Cardiac fibroblast (primary cell): ENCODE measurements around the gene EGFL6.
A peak's percentile ranks its signal among the peaks of the same experiment; 100 is the strongest.

Experiments
- DNase-seq, 2 donors: peaks; one replicate each; pipeline versions ENCODE4 v3.0.0 to v3.0.0-alpha.2; 2010; ENCODE audit warnings: low read depth in 2 of 2
- H3K4me3 ChIP-seq, 2 donors: replicated peaks in 1 of 2; 1 replicate in 1 of 2; 2 replicates in 1 of 2; pipeline ENCODE4 v1.5.1; 2011; ENCODE audit warnings: low read depth in 2 of 2, low read length in 2 of 2, mild to moderate bottlenecking in 2 of 2, moderate library complexity in 1 of 2
- TF ChIP-seq, protein P1 (sequence below): IDR thresholded peaks from one replicate; pipeline ENCODE4 v1.5.1; 2011; ENCODE audit warnings: low read depth, mild to moderate bottlenecking, low read length, inconsistent platforms

EGFL6 gene

DNA sequence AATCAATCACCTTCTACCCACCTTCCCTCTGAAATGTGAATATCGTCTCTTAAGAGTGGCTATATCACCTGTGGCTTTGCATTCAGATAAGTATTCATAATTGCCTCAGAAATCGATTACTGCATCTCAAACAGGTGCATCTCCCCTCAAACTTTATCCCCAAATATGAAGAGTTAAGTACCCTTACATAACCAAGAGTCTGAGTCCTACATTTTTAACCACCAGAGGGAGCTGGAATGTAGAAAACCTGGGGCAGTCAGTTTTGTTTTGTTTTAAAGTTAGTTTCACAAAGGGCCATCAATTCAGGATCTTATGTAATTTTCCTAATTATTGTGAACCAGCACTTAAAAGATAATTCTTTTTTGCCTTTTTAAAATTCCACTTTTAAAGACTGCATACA, 89.2 kb downstream of the EGFL6 start:
- peak; percentile 70 to 77 for DNase-seq
- no peak overlapping the region for H3K4me3 ChIP-seq
- TF ChIP-seq, protein P1, sequence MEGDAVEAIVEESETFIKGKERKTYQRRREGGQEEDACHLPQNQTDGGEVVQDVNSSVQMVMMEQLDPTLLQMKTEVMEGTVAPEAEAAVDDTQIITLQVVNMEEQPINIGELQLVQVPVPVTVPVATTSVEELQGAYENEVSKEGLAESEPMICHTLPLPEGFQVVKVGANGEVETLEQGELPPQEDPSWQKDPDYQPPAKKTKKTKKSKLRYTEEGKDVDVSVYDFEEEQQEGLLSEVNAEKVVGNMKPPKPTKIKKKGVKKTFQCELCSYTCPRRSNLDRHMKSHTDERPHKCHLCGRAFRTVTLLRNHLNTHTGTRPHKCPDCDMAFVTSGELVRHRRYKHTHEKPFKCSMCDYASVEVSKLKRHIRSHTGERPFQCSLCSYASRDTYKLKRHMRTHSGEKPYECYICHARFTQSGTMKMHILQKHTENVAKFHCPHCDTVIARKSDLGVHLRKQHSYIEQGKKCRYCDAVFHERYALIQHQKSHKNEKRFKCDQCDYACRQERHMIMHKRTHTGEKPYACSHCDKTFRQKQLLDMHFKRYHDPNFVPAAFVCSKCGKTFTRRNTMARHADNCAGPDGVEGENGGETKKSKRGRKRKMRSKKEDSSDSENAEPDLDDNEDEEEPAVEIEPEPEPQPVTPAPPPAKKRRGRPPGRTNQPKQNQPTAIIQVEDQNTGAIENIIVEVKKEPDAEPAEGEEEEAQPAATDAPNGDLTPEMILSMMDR: peak; percentile 51

DNA sequence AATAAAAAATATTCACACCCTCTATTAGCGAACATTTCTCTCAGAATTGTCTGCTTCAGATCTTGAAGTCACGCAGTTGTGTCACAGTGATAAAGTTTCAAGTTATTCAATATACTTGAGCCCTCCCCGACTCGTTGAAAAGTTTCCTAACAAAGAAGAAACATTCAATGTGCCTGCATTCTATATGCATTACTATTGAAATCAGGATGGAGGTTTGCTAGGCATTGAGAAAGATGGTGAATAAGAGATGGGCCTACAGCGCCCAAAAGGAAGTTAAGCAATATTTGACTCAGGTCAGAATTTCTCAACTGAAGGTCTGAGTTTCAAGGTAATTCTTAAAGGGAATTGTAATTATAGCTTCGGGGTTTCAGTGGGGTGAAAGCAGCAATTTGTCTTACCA, 89.7 kb downstream of the EGFL6 start:
- no peak overlapping the region for H3K4me3 ChIP-seq
- TF ChIP-seq, protein P1: no peak
- DNase-seq: peak; percentile 59 to 87

DNA sequence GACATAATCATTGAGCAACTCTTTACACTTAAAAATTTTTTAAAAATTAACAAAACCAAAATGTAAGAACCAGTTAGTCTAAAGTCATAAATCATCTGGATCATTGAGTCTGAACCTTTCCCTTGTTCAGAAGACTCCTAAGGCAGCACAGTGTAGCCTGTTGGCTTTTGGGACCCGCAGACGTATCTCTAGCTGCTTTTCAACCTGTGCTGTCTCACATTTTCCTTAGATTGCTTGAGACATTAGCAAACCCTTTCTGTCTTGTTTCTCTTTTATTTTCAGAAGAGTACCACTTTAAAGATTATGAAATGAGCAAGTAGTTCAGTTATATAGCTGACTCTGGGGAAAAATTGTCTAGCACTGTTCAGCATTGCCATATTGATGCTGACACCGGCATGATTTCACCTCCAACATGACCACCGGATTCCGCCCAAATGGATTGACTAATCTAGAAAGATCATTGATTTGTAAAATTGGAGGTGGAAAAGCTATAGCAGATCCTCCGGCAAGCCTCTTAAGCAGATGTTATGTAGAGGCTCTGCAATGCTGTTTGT, 92.4 kb downstream of the EGFL6 start:
- H3K4me3 ChIP-seq: no peak overlapping the region
- no peak for DNase-seq
- TF ChIP-seq, protein P1: no peak

DNA sequence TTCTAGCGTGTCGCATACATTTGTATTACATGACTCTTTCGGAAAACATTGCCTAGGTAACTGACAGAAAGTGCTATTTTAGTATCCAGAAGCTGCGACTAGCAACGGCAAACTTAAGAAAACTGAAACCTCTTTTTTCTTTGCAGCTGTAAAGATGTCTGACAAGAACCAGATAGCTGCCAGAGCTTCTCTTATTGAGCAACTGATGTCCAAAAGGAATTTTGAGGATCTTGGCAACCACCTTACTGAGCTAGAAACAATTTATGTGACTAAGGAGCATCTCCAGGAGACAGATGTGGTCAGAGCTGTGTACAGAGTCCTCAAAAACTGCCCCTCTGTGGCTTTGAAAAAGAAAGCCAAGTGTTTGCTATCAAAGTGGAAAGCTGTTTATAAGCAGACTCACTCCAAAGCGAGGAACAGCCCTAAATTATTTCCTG, 93.0 kb downstream of the EGFL6 start:
- TF ChIP-seq, protein P1: no peak
- no peak overlapping the region for H3K4me3 ChIP-seq
- DNase-seq: peak; percentile 41 to 78

DNA sequence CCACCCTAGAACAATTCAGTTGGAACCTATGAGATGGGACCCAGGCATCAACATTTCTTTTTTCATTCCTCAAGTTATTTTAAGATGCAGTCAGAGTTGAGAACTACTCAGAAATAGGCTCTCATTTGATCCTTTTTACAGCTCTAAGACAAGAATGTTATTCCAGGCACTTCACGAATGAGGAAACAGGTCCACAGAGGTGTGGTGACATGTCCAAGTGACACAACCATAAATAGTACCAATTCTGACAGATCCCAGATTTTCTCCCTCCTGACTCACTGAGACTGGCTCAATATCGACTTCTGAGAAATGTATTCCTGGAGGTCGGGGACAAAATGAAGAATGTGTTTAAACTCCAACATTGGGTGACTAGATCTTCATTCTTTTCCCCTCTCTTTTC, 94.6 kb downstream of the EGFL6 start:
- H3K4me3 ChIP-seq: no peak overlapping the region
- TF ChIP-seq, protein P1: no peak
- no peak for DNase-seq

DNA sequence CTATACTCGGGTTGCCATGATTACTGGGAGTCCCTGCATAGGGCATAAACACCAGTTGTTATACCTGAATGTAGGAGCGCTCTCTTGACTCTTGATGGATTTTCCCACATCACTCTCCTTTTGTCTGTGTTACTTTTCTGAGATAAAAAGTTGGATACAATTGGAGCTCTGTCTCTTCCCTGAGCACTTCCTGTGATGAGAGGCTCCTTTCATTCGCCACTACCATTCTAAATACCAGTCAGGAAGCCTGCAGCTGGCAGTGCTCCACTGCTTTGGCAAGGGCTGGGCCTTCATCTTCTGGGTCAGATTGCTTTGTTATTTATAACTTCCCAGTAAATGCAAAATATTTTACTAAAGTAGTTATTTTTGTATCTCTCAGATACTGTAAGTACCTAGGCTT, 97.4 kb downstream of the EGFL6 start:
- peak in 1 of 2 donors; percentile 52 for DNase-seq
- TF ChIP-seq, protein P1: no peak
- no peak overlapping the region for H3K4me3 ChIP-seq

DNA sequence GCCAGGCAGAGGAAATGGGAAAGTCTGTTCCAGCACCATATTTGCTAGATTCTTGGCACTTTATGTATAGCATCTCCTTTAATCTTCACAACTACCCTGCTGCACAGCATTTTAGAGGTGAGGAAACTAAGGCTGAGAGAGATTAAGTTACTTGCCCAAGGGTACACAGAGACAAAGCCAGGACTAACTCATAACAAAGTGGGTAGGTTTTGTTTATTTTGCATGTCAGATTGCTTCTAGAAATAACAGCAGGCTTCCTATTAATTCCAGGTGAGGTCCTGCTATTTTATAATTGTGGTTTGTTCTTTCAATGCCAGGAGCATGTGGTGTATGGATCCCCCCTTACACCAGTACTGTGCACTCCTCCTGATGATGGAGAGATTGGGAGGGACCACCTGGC, 98.5 kb downstream of the EGFL6 start:
- no peak for DNase-seq
- TF ChIP-seq, protein P1: no peak
- H3K4me3 ChIP-seq: no peak overlapping the region
